Osteoblast (primary cell): ENCODE measurements around the gene TBXAS1. TPM values are rescaled to one million over a fixed set of nuclear protein-coding genes. Genes with fewer than 3 reads are reported as not detected.

Experiments used
- DNase-seq: peaks from one replicate; pipeline ENCODE4 v3.0.0; 2011; ENCODE audit warnings: low spot score, mixed read lengths; ENCODE audit not compliant: insufficient read length; ENCODE audit errors: missing footprints
- H2AFZ ChIP-seq: 2 replicates; pipeline ENCODE4 v1.6.0; 2011; ENCODE audit warnings: mild to moderate bottlenecking, low read length
- H3K27ac ChIP-seq: 2 replicates; pipeline ENCODE4 v1.5.1; 2011; ENCODE audit warnings: mild to moderate bottlenecking, low read depth, low read length, moderate library complexity
- H3K27me3 ChIP-seq: 2 replicates; pipeline ENCODE4 v1.6.0; 2012; ENCODE audit warnings: mild to moderate bottlenecking, control low read depth, inconsistent platforms, low read length, moderate library complexity; ENCODE audit not compliant: insufficient read depth
- H3K36me3 ChIP-seq: 2 replicates; pipeline ENCODE4 v1.5.1; 2011; ENCODE audit warnings: mild to moderate bottlenecking, low read length, control low read depth, moderate library complexity; ENCODE audit not compliant: insufficient read depth
- H3K4me1 ChIP-seq: 2 replicates; pipeline ENCODE4 v1.5.1; 2011; ENCODE audit warnings: mild to moderate bottlenecking, low read length, control low read depth, moderate library complexity; ENCODE audit not compliant: insufficient read depth
- H3K4me2 ChIP-seq: 2 replicates; pipeline ENCODE4 v1.6.0; 2011; ENCODE audit warnings: mild to moderate bottlenecking, low read length; ENCODE audit not compliant: insufficient read depth
- H3K4me3 ChIP-seq: fragments of 200-600 bp; sonication (generic); 3 replicates; pipeline ENCODE4 v1.5.1; 2012; ENCODE audit warnings: mild to moderate bottlenecking, low read length, inconsistent platforms; ENCODE audit not compliant: insufficient read depth
- H3K79me2 ChIP-seq: 2 replicates; pipeline ENCODE4 v1.6.0; 2012; ENCODE audit warnings: mild to moderate bottlenecking, low read length, control low read depth, inconsistent platforms; ENCODE audit not compliant: insufficient read depth
- H3K9me3 ChIP-seq: 2 replicates; pipeline ENCODE4 v1.5.1; 2011; ENCODE audit warnings: low read depth, low read length, control low read depth
- H4K20me1 ChIP-seq: 2 replicates; pipeline ENCODE4 v1.6.0; 2012; ENCODE audit warnings: mild to moderate bottlenecking, low read length, control low read depth; ENCODE audit not compliant: insufficient read depth
- total RNA-seq: library from RNA; depleted of rRNA; stranded (reverse); fragments of >200 nt; gene quantifications from 2 replicates; pipeline ENCODE4 v1.2.3, GENCODE V29; 2012
- TF ChIP-seq, protein P1 (sequence below): IDR thresholded peaks from 2 replicates; pipeline ENCODE4 v1.5.1; 2011; ENCODE audit warnings: mild to moderate bottlenecking, low read depth, low read length, moderate library complexity; ENCODE audit errors: extremely low read depth

The TBXAS1 gene
- total RNA-seq, 1 donor = 0.72 TPM

DNA sequence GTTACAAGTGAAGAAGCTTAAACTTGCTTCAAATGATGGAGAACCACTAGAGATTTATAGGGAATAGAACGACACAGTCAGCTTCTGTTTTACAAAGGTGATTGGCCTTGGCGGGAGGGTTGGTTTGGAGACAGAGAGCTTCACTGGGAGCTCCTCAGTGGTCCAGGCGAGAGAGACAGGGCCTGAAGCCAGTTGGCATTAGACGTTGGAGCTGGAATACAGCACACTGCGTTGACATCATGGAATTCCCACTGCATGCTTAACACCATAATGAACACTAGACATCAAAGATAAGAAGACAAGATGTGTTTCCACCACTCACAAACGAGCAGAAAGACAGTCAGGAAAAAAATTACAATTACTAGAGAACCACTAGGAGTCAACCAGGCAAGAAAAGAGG lies 67.8 kb downstream of the TBXAS1 start:
- TF ChIP-seq, protein P1, sequence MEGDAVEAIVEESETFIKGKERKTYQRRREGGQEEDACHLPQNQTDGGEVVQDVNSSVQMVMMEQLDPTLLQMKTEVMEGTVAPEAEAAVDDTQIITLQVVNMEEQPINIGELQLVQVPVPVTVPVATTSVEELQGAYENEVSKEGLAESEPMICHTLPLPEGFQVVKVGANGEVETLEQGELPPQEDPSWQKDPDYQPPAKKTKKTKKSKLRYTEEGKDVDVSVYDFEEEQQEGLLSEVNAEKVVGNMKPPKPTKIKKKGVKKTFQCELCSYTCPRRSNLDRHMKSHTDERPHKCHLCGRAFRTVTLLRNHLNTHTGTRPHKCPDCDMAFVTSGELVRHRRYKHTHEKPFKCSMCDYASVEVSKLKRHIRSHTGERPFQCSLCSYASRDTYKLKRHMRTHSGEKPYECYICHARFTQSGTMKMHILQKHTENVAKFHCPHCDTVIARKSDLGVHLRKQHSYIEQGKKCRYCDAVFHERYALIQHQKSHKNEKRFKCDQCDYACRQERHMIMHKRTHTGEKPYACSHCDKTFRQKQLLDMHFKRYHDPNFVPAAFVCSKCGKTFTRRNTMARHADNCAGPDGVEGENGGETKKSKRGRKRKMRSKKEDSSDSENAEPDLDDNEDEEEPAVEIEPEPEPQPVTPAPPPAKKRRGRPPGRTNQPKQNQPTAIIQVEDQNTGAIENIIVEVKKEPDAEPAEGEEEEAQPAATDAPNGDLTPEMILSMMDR = no peak
- Histone ChIP-seq H2AFZ (no peak overlapping the region), H4K20me1 (no peaks in the 10 kb centered on the region), H3K27me3 (no peaks in the 10 kb centered on the region), H3K4me3 (no peak overlapping the region), H3K79me2 (no peaks in the 10 kb centered on the region), H3K4me1 (no peaks in the 10 kb centered on the region), H3K36me3 (no peaks in the 10 kb centered on the region), H3K9me3 (no peaks in the 10 kb centered on the region), H3K27ac (no peak overlapping the region), H3K4me2 (no peak overlapping the region)
- DNase-seq = no peak

DNA sequence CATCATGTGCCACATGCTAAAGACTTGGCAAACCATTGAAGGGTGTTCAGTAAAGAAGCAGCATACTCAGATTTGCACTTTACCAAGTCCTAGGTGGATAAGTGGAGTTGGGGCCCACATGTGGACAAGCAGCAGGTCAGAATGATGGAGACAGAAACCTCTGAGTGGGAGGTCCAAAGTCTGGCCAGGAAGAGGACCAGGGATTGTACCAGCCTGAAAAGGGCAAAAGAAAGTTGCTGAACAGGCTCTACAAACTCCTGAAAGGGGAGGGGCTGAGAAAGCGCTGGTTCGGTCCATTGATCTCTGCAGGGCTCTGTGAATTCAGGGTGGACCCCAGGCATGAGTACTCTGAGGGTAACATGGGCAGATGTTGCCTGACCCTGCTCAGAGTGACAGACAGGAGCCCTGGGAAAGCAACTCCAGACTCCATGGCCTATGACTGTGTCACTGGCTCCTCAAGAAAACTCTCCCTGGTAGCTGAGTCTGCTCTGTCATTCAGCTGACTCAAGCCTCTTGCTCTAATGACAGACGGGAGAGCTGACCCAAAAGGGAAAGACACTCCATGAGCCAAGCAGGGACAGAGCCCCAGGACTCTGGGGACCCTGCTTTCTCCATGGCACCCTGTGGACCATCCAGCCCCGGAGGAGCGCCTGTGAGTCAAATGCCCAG lies 68.5 kb downstream of the TBXAS1 start:
- DNase-seq = no peak
- no peaks in the 10 kb centered on the region for H3K27me3 ChIP-seq
- TF ChIP-seq, protein P1 = no peak
- no peak overlapping the region for H3K4me3 ChIP-seq
- no peak overlapping the region for H3K4me2 ChIP-seq
- H2AFZ ChIP-seq = no peak overlapping the region
- H3K36me3 ChIP-seq = no peaks in the 10 kb centered on the region
- H3K9me3 ChIP-seq = no peaks in the 10 kb centered on the region
- H3K4me1 ChIP-seq = no peaks in the 10 kb centered on the region
- H3K79me2 ChIP-seq = no peaks in the 10 kb centered on the region
- H3K27ac ChIP-seq = no peak overlapping the region
- H4K20me1 ChIP-seq = no peaks in the 10 kb centered on the region

DNA sequence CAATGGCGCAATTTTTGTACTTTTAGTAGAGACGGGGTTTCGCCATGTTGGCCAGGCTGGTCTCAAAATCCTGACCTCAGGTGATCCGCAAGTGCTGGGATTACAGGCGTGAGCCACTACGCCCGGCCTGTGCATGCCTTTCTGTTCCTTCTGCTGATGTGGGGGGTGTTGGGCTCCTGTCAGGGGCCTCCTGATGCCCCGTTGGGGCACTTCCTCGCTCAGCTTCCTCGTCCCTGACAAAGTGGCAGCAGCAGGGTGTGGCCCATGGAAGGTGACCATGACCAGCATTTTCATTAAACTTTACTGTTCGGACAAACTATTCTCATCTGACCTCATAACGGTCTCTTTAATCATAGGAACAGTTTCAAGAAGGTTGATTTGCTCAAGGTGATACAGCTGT lies 69.4 kb downstream of the TBXAS1 start:
- Histone ChIP-seq H3K27me3 (no peaks in the 10 kb centered on the region), H4K20me1 (no peaks in the 10 kb centered on the region), H3K4me2 (no peak overlapping the region), H3K9me3 (no peaks in the 10 kb centered on the region), H3K36me3 (no peaks in the 10 kb centered on the region), H3K79me2 (no peaks in the 10 kb centered on the region), H3K27ac (no peak overlapping the region), H3K4me3 (no peak overlapping the region), H3K4me1 (no peaks in the 10 kb centered on the region), H2AFZ (no peak overlapping the region)
- TF ChIP-seq, protein P1 = no peak
- DNase-seq = no peak

DNA sequence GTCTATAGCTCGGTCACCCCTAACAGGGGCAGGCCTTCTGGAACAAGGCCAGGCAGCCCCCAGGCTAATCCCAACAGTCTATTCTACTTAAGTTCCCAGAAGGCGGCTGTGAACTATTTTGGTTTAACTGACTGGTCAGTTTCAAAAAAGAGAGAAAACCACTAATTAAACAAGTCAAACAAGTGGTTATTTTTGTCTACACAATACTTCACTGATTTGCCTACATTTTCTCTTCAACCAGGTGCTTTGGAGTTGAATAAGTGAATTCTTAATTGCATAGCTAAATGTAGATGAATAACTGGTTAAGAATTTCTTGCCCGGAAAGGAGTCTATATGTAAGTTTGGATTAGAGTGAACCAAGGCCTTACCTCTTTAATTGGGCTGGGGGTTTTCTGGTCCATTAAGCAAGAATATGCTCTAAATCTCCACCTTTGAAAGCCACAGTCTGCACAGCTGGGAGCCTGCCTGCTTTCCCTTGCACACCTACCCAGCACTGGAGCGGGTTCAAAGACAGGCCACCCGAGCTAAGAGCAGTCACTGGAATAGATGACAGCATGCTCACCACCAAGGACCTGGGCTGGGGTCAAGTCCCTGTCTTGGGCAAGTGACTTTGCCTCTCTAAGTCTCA lies 70.4 kb downstream of the TBXAS1 start:
- no peak overlapping the region for H3K4me2 ChIP-seq
- TF ChIP-seq, protein P1 = no peak
- H3K4me1 ChIP-seq = no peaks in the 10 kb centered on the region
- H4K20me1 ChIP-seq = no peaks in the 10 kb centered on the region
- no peak for DNase-seq
- no peak overlapping the region for H2AFZ ChIP-seq
- no peaks in the 10 kb centered on the region for H3K36me3 ChIP-seq
- no peak overlapping the region for H3K4me3 ChIP-seq
- no peaks in the 10 kb centered on the region for H3K27me3 ChIP-seq
- no peak overlapping the region for H3K27ac ChIP-seq
- H3K9me3 ChIP-seq = no peaks in the 10 kb centered on the region
- H3K79me2 ChIP-seq = no peaks in the 10 kb centered on the region
